GM18867 (cell line): ENCODE measurements around the gene GALNTL6.
A peak's percentile ranks its signal among the peaks of the same experiment; 100 is the strongest.
"Not testable (repeated sequence)": the region's sequence is repeated elsewhere in the genome, so short reads cannot be mapped to it uniquely, and the experiment has no call there.

Experiments used
- ATAC-seq: cut with Tn5 transposase; IDR thresholded peaks from one replicate; pipeline ENCODE4 v1.9.1; 2021; ENCODE audit warnings: mild to moderate bottlenecking, moderate library complexity; ENCODE audit not compliant: unreplicated experiment

GALNTL6 gene

DNA sequence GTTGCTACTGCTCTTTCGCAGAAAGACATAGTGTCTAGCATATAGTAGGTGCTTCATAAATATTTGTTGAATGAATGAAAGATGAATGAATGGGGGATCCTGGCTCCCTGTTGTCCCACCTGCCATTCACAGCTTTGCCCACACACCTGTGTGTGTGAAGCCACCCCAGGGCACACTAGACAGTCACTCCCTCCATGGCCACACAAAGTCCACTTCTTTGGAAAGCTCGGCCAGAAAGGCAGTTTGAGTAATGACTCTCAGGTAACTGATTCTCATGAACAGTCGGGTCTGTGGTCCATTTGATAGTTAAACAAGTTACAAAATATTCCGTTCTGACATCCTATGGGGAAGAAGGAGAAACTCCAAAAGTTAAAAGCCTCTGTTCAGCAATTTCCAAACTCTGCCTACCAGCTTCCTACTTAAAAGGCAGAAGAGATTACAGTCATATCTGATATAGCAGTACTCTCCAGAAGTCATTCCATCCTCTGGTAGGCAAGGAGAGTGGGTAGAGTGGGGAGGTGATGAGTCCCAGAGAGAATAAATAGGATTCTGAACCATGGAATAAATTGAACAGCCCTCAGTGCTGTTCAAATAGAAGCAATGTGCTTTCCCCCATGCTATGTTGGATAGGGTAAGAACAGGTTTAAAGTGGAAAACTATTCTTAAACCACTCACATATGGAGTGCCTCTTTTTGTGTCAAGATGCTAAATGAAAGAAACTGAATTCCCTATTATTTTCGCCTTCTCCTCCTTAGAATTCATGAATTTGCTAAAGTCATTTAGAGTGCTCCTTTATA lies 1150.5 kb downstream of the GALNTL6 start:
- no peak for ATAC-seq

DNA sequence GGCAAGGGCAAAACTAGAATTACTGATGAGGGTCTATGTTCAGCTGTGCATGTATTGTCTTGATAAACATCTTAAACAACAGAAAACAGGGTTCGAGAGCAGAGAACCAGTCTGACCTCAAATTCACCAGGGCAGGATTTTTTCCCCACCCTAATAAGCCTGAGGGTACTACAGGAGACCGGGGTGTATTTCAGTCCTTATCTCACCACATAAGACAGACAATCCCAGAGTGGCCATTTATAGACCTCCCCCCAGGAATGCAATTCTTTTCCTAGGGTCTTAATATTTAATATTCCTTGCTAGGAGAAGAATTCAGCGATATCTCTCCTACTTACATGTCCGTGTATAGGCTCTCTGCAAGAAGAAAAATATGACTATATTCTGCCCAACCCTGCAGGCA lies 1157.0 kb downstream of the GALNTL6 start:
- ATAC-seq: not testable (repeated sequence)

- no peak for ATAC-seq
These were observed 1161.4 kb downstream of the GALNTL6 start for GRCh38 chr4:172974586-172974985.

- no peak for ATAC-seq
These were observed 1162.5 kb downstream of the GALNTL6 start for GRCh38 chr4:172975651-172976229.

DNA sequence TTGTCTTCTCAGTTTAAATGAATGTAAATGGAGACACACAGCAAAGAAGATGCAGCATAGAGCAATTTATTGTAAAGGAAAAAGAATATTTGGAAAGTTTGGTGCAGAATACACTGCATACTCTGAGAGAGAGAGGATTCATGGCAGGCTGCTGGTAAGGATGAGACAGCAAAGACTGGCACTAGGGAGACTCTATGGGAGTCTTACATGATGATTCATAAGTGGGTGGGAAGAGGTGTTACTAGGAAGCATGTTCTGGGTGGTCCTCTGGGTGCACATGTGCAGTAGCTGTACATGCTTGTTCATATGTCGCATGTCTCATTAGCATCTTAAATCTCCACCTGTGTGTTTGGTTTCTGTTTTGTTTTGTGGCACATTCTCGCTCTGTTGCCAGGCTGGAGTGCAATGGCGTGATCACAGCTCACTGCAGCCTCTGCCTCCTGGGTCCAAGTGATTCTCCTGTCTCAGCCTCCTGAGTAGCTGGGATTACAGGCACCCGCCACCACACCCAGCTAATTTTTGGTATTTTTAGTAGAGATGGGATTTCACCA lies 1164.4 kb downstream of the GALNTL6 start:
- ATAC-seq: peak; percentile 46

DNA sequence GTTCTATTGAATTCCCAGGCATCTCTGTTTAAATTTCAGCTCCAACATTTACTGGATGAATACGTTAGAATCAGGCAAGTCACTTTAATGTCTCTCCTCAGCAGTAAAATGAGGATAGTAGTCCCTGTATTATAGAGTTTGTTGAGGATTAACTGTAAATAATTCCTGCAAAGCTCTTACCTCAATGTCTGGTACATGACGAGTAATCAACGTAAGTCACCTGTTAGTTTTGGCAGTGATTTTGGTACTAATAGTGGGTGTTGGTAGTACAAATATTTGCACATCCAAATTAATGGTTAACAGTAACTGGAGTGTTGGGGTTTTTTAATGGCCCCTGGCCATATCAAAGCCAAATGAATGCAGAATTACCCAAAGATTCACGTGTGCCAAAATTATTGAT lies 1165.6 kb downstream of the GALNTL6 start:
- no peak for ATAC-seq

- ATAC-seq: no peak
These were observed 1166.1 kb downstream of the GALNTL6 start for GRCh38 chr4:172979332-172979731.

- ATAC-seq: no peak
These were observed 1167.0 kb downstream of the GALNTL6 start for GRCh38 chr4:172980219-172980618.

DNA sequence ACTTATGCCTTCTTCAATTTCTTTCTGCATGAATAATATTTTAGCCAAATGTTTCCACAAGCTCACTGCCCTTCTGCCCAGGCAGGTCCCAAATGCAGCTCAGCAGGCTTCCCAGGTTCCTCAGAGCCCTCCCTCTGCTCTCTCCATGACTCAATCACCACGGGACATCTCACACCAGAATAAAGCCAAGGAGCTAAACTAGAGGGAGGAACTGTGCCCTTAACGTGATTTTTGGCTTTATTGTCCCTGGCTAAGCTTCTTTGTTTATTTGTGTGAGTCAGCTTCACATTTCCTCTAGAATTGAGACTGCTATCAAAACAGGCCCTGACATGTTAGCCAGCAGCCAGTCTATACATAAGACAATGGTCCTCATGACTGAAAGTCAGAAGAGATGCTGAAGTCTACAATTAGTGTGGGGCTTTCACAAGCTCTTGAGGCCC lies 1169.0 kb downstream of the GALNTL6 start:
- ATAC-seq: peak; percentile 31

DNA sequence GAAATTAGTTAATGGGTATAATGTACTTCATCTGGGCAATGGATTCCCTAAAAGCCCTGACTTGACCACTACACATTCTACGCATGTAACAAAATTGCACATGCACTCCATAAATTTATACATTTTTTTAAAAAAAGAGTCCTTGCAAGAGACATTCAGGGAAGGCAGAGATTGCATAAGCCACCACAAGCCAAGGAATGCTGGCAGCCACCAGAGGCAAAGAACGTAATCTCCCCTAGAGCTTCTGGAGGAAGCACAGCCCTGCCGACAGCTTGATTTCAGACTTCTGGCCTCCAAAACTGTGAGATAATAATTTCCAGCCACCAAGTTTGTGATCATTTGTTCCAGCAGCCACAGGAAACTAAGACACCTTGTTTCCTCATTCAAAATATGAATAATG lies 1169.8 kb downstream of the GALNTL6 start:
- no peak for ATAC-seq

DNA sequence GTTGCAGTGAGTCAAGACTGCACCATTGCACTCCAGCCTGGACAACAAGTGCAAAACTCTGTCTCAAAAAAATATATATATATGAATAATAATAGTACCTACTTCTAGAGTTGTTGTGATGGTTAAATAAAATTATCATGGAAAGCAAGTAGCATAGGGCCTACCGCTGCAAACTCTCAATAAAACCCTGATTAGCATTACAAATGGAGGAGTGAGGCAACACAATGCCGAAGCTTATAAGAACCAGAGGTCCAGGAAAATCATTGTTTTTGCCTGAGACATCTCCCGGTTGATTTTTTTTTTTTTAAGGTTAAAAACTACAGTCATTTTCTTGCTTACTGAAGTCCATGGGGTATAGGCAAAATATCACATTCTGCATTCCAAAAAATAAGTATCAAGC lies 1170.4 kb downstream of the GALNTL6 start:
- no peak for ATAC-seq

DNA sequence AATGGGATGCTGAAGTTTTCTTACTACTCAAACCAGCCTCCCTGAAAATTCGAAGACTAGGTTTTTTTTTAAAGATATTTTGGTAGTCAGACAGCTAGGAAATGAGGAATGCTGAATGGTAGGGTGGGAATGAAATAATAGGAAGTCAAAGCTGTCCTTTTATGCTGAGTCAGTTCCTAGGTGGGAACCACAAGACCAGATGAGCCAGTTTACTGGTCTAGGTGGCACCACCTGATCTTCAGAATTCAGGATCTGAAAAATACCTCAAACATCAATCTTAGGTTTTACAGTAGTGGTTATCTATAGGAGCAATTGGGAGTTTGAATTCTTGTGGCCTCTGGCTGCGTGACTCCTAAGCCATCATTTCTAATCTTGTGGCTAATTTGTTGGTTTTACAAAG lies 1172.3 kb downstream of the GALNTL6 start:
- ATAC-seq: peak; percentile 13

DNA sequence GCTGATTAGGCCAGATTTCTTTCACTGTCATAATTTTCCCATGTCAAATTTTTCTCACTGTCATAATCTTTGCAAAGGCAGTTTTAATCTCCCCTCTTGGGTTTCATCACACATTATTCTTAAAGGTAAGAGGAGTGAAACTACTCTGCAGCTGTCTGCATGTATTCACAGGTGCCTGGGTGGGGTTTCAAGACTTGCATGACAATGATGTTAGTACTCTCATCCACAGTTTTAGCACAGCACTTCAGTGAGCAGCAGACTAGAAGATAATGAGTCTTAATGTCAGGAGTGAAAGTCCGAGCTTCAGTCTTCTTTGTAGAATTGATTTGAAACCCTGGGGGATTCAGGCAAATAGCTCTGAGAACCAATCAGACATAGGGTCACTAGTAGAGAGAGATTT lies 1172.9 kb downstream of the GALNTL6 start:
- ATAC-seq: peak; percentile 93

DNA sequence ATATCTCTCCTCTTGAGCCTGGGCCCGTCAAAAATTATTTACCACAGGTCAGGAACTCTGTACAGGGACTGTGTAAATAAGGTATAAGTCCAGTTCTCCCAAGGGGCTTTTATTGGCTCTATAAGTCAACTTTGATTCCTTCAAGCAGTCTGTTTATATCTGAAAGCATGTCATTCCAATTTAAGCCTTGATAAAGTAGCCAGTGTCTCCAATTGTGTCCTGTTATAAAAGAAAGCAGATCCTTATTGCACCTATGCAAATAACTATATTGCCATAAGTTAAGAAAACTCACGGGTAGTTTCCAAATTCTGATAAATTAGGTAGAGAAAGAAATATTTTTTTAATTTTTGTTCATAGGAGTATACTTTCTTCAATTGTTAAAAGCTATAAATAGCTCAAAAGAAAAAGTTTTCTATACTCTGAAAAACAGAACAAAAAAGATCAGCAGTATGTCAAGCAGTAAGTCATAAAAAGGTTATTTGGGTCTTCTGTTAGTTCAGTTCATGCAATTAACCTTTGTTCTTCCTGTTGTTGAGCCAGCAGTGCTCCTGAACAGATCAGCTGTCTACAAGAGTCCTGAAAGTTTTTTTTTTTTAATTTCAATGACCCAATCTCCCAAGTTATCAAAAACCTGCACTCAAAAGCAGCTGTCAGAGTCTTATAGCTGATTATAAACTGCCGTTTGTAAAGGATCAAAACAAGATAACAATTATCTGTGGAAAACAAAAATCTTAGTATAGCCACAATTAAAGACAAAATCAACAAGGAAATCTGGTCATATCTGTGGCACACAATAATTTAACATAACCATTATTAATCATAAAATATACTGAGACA lies 1177.0 kb downstream of the GALNTL6 start:
- no peak for ATAC-seq

DNA sequence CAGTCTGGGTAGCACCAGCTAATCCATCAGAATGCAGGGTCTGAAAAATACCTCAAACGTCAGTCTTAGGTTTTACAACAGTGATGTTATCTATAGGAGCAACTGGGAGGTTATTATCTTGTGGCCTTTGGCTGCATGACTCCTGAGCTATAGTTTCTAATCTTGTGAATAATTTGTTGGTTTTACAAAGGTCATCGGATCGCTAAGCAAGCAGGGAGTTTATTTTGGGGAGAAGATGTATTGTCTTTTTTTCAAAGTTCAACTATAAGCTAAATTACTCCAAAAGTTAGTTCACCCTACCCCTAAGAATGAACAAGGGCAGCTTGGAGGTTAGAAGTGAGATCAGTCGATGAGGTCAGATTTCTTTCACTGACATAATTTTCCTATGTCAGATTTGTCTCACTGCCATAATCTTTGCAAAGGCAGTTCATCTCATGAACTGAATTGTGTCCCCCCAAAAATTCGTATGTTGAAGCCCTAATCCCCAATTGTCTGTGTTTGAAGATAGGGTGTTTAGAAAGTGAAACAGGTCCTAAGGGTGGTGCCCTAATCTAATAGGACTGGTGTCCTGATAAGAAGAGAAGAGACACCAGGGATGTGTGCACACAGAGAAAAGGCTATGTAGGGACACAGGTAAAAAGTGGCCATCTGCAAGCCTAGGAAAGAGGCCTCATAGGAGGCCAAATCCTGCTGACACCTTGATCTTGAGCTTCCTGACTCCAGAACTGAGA lies 1179.6 kb downstream of the GALNTL6 start:
- ATAC-seq: no peak

- ATAC-seq: no peak
These were observed 1182.0 kb downstream of the GALNTL6 start for GRCh38 chr4:172995161-172995560.

- ATAC-seq: no peak
These were observed 1182.5 kb downstream of the GALNTL6 start for GRCh38 chr4:172995704-172996103.

DNA sequence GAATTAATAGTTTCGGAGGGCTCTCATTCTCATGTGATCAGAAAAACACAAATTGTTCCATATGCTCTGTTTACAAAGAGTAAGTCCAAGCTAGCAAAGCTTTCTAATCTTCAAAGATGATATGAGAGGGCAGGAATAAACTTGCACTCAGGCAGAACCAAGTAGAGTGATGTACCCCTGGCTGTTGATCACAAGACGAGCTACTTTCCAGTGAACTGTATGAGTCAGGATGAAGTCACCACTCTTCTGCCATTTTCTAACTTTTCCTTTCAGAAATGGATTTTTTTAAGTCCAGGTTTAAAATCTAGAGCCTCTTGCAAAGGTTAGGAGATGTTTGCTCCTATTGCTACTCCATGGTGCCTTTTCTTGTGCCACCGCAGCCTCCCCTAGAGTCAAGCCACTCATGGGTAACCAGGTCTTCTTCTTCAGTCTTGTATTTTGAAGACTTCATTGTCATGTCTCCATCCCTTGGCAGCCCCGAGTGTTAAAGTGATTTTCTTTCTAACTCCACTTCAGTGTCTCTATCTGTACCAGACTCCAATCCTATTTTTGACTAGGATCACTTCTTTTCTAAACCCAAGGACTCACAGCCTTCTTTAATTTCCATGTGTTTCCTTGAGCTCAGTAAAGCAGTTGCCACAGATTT lies 1183.5 kb downstream of the GALNTL6 start:
- peak; percentile 52 for ATAC-seq

- ATAC-seq: no peak
These were observed 1184.0 kb downstream of the GALNTL6 start for GRCh38 chr4:172997217-172997609.

DNA sequence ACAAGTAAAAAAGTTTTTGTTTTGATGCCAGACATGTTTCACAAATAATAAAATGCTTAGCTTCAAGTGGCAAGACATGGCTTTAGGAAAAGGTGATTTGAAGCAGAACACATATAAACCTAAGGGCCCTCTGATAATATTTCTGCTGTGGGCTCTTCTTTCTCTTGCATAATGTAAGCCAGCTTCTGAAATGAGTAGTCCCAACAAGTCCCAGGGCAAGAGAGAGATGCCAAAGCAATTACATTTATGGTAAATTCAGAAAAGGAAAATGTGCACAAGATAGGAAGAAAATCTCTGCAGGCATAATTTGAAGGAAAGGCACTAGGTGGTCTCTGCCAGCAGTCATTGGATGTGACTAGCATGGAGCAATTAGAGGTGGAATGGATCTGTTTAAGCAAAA lies 1184.7 kb downstream of the GALNTL6 start:
- no peak for ATAC-seq
